Right lobe of liver (tissue), 4 donors: ENCODE results near the gene SPATA46.

Experiments used
- POLR2A ChIP-seq: fragments of 450-650 bp; IDR thresholded peaks from one replicate; pipeline ENCODE4 v1.6.1; 2017; ENCODE audit warnings: antibody characterized with exemption, mild to moderate bottlenecking
- TF ChIP-seq, protein P1 (sequence below), 4 donors: fragments of 200-600 bp in 3 of 4; fragments of 450-650 bp in 1 of 4; IDR thresholded peaks; one replicate each; pipeline versions ENCODE4 v1.5.1 to v1.8.0; 2016 to 2022; ENCODE audit warnings: antibody characterized with exemption in 4 of 4, mild to moderate bottlenecking in 2 of 4
- donor health status: DM: no; HTN: no; CAD: no.
- donor health status: DM: no; HTN: no; CAD: no.
- donor health status: DM: no; HTN: yes; CAD: no.

- TF ChIP-seq, protein P1, sequence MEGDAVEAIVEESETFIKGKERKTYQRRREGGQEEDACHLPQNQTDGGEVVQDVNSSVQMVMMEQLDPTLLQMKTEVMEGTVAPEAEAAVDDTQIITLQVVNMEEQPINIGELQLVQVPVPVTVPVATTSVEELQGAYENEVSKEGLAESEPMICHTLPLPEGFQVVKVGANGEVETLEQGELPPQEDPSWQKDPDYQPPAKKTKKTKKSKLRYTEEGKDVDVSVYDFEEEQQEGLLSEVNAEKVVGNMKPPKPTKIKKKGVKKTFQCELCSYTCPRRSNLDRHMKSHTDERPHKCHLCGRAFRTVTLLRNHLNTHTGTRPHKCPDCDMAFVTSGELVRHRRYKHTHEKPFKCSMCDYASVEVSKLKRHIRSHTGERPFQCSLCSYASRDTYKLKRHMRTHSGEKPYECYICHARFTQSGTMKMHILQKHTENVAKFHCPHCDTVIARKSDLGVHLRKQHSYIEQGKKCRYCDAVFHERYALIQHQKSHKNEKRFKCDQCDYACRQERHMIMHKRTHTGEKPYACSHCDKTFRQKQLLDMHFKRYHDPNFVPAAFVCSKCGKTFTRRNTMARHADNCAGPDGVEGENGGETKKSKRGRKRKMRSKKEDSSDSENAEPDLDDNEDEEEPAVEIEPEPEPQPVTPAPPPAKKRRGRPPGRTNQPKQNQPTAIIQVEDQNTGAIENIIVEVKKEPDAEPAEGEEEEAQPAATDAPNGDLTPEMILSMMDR (IDR thresholded peaks at IDR 0.05) = no peak
- no peak for TF ChIP-seq POLR2A
Observed at GRCh38 chr1:162383091-162383490, 6.4 kb upstream of the SPATA46 start.
